Trophoblast cell (in vitro differentiated cells and primary cell): Measurements from ENCODE around the gene ZNF462.

Experiments used
- DNase-seq, 2 donors: peaks; one replicate each; pipeline ENCODE4 v3.0.0-alpha.2; 2016
- H2AFZ ChIP-seq: 2 replicates; pipeline ENCODE4 v1.6.1; 2013; ENCODE audit warnings: low read length, moderate library complexity, mild to moderate bottlenecking; ENCODE audit not compliant: insufficient read depth, poor library complexity
- H2AK5ac ChIP-seq: 2 replicates; pipeline ENCODE4 v1.6.1; 2013; ENCODE audit warnings: mild to moderate bottlenecking, low read length
- H2BK120ac ChIP-seq: 2 replicates; pipeline ENCODE4 v1.6.1; 2013; ENCODE audit warnings: low read length, mild to moderate bottlenecking, moderate library complexity; ENCODE audit not compliant: insufficient read depth, poor library complexity
- H2BK12ac ChIP-seq: 2 replicates; pipeline ENCODE4 v1.6.1; 2013; ENCODE audit warnings: mild to moderate bottlenecking, low read length, moderate library complexity
- H2BK5ac ChIP-seq: 2 replicates; pipeline ENCODE4 v1.6.1; 2013; ENCODE audit warnings: low read length, low read depth, moderate library complexity, mild to moderate bottlenecking; ENCODE audit not compliant: poor library complexity
- H3K14ac ChIP-seq: 2 replicates; pipeline ENCODE4 v1.6.1; 2013; ENCODE audit warnings: mild to moderate bottlenecking, low read length
- H3K18ac ChIP-seq: 2 replicates; pipeline ENCODE4 v1.6.1; 2013; ENCODE audit warnings: mild to moderate bottlenecking, low read length
- H3K23ac ChIP-seq: 2 replicates; pipeline ENCODE4 v1.6.1; 2013; ENCODE audit warnings: low read length
- H3K27ac ChIP-seq: 2 replicates; pipeline ENCODE4 v1.5.1; 2013; ENCODE audit warnings: low read depth, mild to moderate bottlenecking, inconsistent platforms, low read length, moderate library complexity
- H3K27me3 ChIP-seq: 2 replicates; pipeline ENCODE4 v1.6.1; 2013; ENCODE audit warnings: inconsistent platforms, mild to moderate bottlenecking, low read length, moderate library complexity; ENCODE audit not compliant: insufficient read depth
- H3K36me3 ChIP-seq, 2 experiments: 1 replicate in 1 of 2; 2 replicates in 1 of 2; pipeline ENCODE4 v1.6.1; 2013; ENCODE audit warnings: low read length in 2 of 2, mild to moderate bottlenecking in 2 of 2, moderate library complexity in 1 of 2; ENCODE audit not compliant: insufficient read depth in 2 of 2, control insufficient read depth in 1 of 2
- H3K4ac ChIP-seq: 2 replicates; pipeline ENCODE4 v1.6.1; 2013; ENCODE audit warnings: low read depth, mild to moderate bottlenecking, low read length, moderate library complexity
- H3K4me1 ChIP-seq, 2 experiments: 1 replicate in 1 of 2; 2 replicates in 1 of 2; pipeline ENCODE4 v1.6.1; 2013; ENCODE audit warnings: low read length in 2 of 2, mild to moderate bottlenecking in 2 of 2, moderate library complexity in 1 of 2; ENCODE audit not compliant: insufficient read depth in 2 of 2, control insufficient read depth in 1 of 2
- H3K4me2 ChIP-seq: 2 replicates; pipeline ENCODE4 v1.6.1; 2013; ENCODE audit warnings: inconsistent platforms, mild to moderate bottlenecking, low read length, moderate library complexity
- H3K4me3 ChIP-seq: 2 replicates; pipeline ENCODE4 v1.5.1; 2013; ENCODE audit warnings: mild to moderate bottlenecking, low read depth, low read length, inconsistent platforms
- H3K79me1 ChIP-seq: one replicate; pipeline ENCODE4 v1.6.1; 2013; ENCODE audit warnings: low read length
- H3K79me2 ChIP-seq: 2 replicates; pipeline ENCODE4 v1.6.1; 2013; ENCODE audit warnings: low read length, mild to moderate bottlenecking; ENCODE audit not compliant: control insufficient read depth, insufficient read depth, poor library complexity
- H3K9ac ChIP-seq: 2 replicates; pipeline ENCODE4 v1.6.1; 2013; ENCODE audit warnings: mild to moderate bottlenecking, low read length
- H3K9me3 ChIP-seq: 2 replicates; pipeline ENCODE4 v1.6.1; 2013; ENCODE audit warnings: low read depth, mild to moderate bottlenecking, control low read depth, inconsistent platforms, low read length; ENCODE audit not compliant: insufficient read depth
- H4K12ac ChIP-seq: 2 replicates; pipeline ENCODE4 v1.6.1; 2013; ENCODE audit warnings: low read depth, mild to moderate bottlenecking, low read length, moderate library complexity
- H4K8ac ChIP-seq: 2 replicates; pipeline ENCODE4 v1.6.1; 2013; ENCODE audit warnings: low read depth, mild to moderate bottlenecking, low read length, moderate library complexity
- H4K91ac ChIP-seq: one replicate; pipeline ENCODE4 v1.6.1; 2013; ENCODE audit warnings: low read depth, mild to moderate bottlenecking, low read length, moderate library complexity
- WGBS: extraction: QIAGEN DNeasy Blood & Tissue Kit; methylation state at CpG from one replicate; pipeline ENCODE4 v1.1.7; 2013; ENCODE audit warnings: missing lambda C conversion rate; ENCODE audit not compliant: insufficient read length, insufficient coverage; ENCODE audit errors: extremely low coverage; 5-methylcytosine and 5-hydroxymethylcytosine counted together

ZNF462 gene

GRCh38 chr9:106964329-106964728 is 101.4 kb downstream of the ZNF462 start:
- peaks cover under 1 to 2% of the 10 kb centered on the region in 2 experiments for H3K4me1 ChIP-seq
- H3K9me3 ChIP-seq, result no peaks in the 10 kb centered on the region
- H3K27me3 ChIP-seq, result no peaks in the 10 kb centered on the region
- no peak overlapping the region for H4K8ac ChIP-seq
- H3K4me3 ChIP-seq, result no peak overlapping the region
- no CpG with 5 or more reads among the region's 2 CpGs for WGBS
- no peak overlapping the region for H2BK5ac ChIP-seq
- no peak overlapping the region for H3K27ac ChIP-seq
- no peak overlapping the region for H3K14ac ChIP-seq
- no peak for DNase-seq
- no peak overlapping the region for H2BK12ac ChIP-seq
- H2AK5ac ChIP-seq, result no peak overlapping the region
- H3K4me2 ChIP-seq, result no peak overlapping the region
- no peak overlapping the region for H4K12ac ChIP-seq
- H3K4ac ChIP-seq, result no peak overlapping the region
- H4K91ac ChIP-seq, result no peak overlapping the region
- H3K79me2 ChIP-seq, result no peaks in the 10 kb centered on the region
- no peak overlapping the region for H2AFZ ChIP-seq
- H3K9ac ChIP-seq, result no peak overlapping the region
- H3K23ac ChIP-seq, result no peak overlapping the region
- H3K79me1 ChIP-seq, result no peaks in the 10 kb centered on the region
- no peak overlapping the region for H2BK120ac ChIP-seq
- no peak overlapping the region for H3K18ac ChIP-seq
- peaks cover 2 to 18% of the 10 kb centered on the region in 2 experiments for H3K36me3 ChIP-seq

GRCh38 chr9:106964822-106965525 is 102.0 kb downstream of the ZNF462 start:
- no CpG with 5 or more reads among the region's 4 CpGs for WGBS
- no peak overlapping the region for H4K12ac ChIP-seq

GRCh38 chr9:106966481-106966880 is 103.5 kb downstream of the ZNF462 start:
- no peak overlapping the region for H3K9ac ChIP-seq
- H3K18ac ChIP-seq, result no peak overlapping the region
- H2AK5ac ChIP-seq, result no peak overlapping the region
- no peak overlapping the region for H4K12ac ChIP-seq
- no peak overlapping the region for H4K8ac ChIP-seq
- H3K27me3 ChIP-seq, result no peaks in the 10 kb centered on the region
- H3K79me1 ChIP-seq, result no peaks in the 10 kb centered on the region
- H3K36me3 ChIP-seq, result peaks cover 2 to 15% of the 10 kb centered on the region in 2 experiments
- H4K91ac ChIP-seq, result no peak overlapping the region
- no peak overlapping the region for H2BK120ac ChIP-seq
- H3K14ac ChIP-seq, result no peak overlapping the region
- no CpG with 5 or more reads among the region's 1 CpG for WGBS
- H3K4me1 ChIP-seq, result peaks cover 2 to 3% of the 10 kb centered on the region in 2 experiments
- H3K27ac ChIP-seq, result no peak overlapping the region
- no peak overlapping the region for H2AFZ ChIP-seq
- no peaks in the 10 kb centered on the region for H3K9me3 ChIP-seq
- H3K79me2 ChIP-seq, result no peaks in the 10 kb centered on the region
- no peak overlapping the region for H2BK5ac ChIP-seq
- H2BK12ac ChIP-seq, result no peak overlapping the region
- H3K4ac ChIP-seq, result no peak overlapping the region
- no peak for DNase-seq
- no peak overlapping the region for H3K4me2 ChIP-seq
- H3K4me3 ChIP-seq, result no peak overlapping the region
- H3K23ac ChIP-seq, result no peak overlapping the region

More at GRCh38 chr9:106964822-106965525, 102.0 kb downstream of the ZNF462 start:
- H3K79me2 ChIP-seq, result no peaks in the 10 kb centered on the region
- H3K23ac ChIP-seq, result no peak overlapping the region
- H3K4me3 ChIP-seq, result no peak overlapping the region
- H4K8ac ChIP-seq, result no peak overlapping the region
- no peak overlapping the region for H3K9ac ChIP-seq
- no peaks in the 10 kb centered on the region for H3K27me3 ChIP-seq
- H2AK5ac ChIP-seq, result no peak overlapping the region
- H3K4me2 ChIP-seq, result no peak overlapping the region
- H2BK12ac ChIP-seq, result no peak overlapping the region
- H4K91ac ChIP-seq, result no peak overlapping the region
- peaks cover 2 to 3% of the 10 kb centered on the region in 2 experiments for H3K4me1 ChIP-seq
- DNase-seq, result peak; percentile 11 to 73
- no peaks in the 10 kb centered on the region for H3K9me3 ChIP-seq
- H3K4ac ChIP-seq, result no peak overlapping the region
- H3K36me3 ChIP-seq, result peaks cover 2 to 18% of the 10 kb centered on the region in 2 experiments
- H2BK120ac ChIP-seq, result no peak overlapping the region
- H2AFZ ChIP-seq, result no peak overlapping the region
- H3K14ac ChIP-seq, result no peak overlapping the region
- H3K27ac ChIP-seq, result no peak overlapping the region
- no peak overlapping the region for H3K18ac ChIP-seq
- no peak overlapping the region for H2BK5ac ChIP-seq
- no peaks in the 10 kb centered on the region for H3K79me1 ChIP-seq

DNA sequence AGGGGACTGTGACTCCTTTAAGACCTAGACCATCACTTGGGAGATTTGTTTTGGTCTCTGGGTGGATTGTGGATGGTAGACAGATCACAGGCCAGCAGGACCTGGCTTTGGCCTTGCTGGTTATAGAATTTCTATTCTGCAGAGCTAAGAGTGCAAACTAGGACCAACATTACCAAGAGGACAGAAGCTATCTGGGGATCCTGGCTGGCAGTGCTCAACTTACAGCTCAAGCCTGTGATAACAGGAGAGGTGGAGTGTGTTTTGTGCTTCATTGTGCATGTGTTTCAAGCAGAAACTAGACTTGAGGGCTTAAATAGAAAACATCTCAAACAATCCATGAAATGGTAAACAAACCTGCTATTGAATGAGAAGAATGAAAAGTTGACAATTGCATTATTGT is 106.7 kb downstream of the ZNF462 start:
- Histone ChIP-seq H3K4me1 (peaks cover 0 to 3% of the 10 kb centered on the region in 2 experiments), H3K79me2 (no peaks in the 10 kb centered on the region), H3K23ac (no peak overlapping the region), H3K79me1 (no peaks in the 10 kb centered on the region), H4K8ac (no peak overlapping the region), H2BK120ac (no peak overlapping the region), H4K91ac (no peak overlapping the region), H2AFZ (no peak overlapping the region), H3K4me3 (no peak overlapping the region), H3K4me2 (no peak overlapping the region), H3K4ac (no peak overlapping the region), H3K9ac (no peak overlapping the region), H3K36me3 (peaks cover 15 to 34% of the 10 kb centered on the region in 2 experiments), H2AK5ac (no peak overlapping the region), H3K27ac (no peak overlapping the region), H4K12ac (no peak overlapping the region), H2BK12ac (no peak overlapping the region), H3K14ac (no peak overlapping the region), H3K18ac (no peak overlapping the region), H3K9me3 (no peaks in the 10 kb centered on the region), H2BK5ac (no peak overlapping the region), H3K27me3 (no peaks in the 10 kb centered on the region)
- no peak for DNase-seq
